ENCODE results near the gene MARCHF6. TPM values are rescaled to one million over a fixed set of nuclear protein-coding genes. Genes with fewer than 3 reads are reported as not detected.
"Not testable (repeated sequence)": the region's sequence is repeated elsewhere in the genome, so short reads cannot be mapped to it uniquely, and the experiment has no call there.

Gene MARCHF6
- total RNA-seq, 4 donors from 2014 or later: 99.0 to 153 (median 120) TPM

GRCh38 chr5:10364186-10364689 lies 10.7 kb downstream of the MARCHF6 start:
- DNase-seq (ENCODE audit: low spot score) (no peak), ATAC-seq (ENCODE audit: low FRiP score) (no peak)
- TF ChIP-seq CTCF (IDR thresholded peaks at IDR 0.05): no peak

GRCh38 chr5:10365782-10366181 lies 12.3 kb downstream of the MARCHF6 start:
- no peak for TF ChIP-seq CTCF (IDR thresholded peaks at IDR 0.05)
- DNase-seq (ENCODE audit: low spot score) (no peak), ATAC-seq (ENCODE audit: low FRiP score) (no peak)

- TF ChIP-seq CTCF (IDR thresholded peaks at IDR 0.05): no peak
- ATAC-seq (ENCODE audit: low FRiP score): no peak
- DNase-seq (ENCODE audit: low spot score): no peak
These were observed 13.1 kb downstream of the MARCHF6 start for GRCh38 chr5:10366310-10367272.

GRCh38 chr5:10367579-10367978 lies 14.1 kb downstream of the MARCHF6 start:
- TF ChIP-seq CTCF (IDR thresholded peaks at IDR 0.05): no peak
- no peak for ATAC-seq (ENCODE audit: low FRiP score)
- DNase-seq (ENCODE audit: low spot score): no peak

GRCh38 chr5:10370931-10371330 lies 17.4 kb downstream of the MARCHF6 start:
- TF ChIP-seq CTCF (IDR thresholded peaks at IDR 0.05): no peak
- no peak for ATAC-seq (ENCODE audit: low FRiP score)
- DNase-seq (ENCODE audit: low spot score): no peak

GRCh38 chr5:10371369-10371768 lies 17.9 kb downstream of the MARCHF6 start:
- ATAC-seq (ENCODE audit: low FRiP score); DNase-seq (ENCODE audit: low spot score): not testable (repeated sequence)

GRCh38 chr5:10372726-10373709 lies 19.5 kb downstream of the MARCHF6 start:
- ATAC-seq (ENCODE audit: low FRiP score) (no peak), DNase-seq (ENCODE audit: low spot score) (no peak)
- TF ChIP-seq CTCF (IDR thresholded peaks at IDR 0.05): no peak
